ENCODE results near the gene CDHR3.
"Not testable (repeated sequence)": the region's sequence is repeated elsewhere in the genome, so short reads cannot be mapped to it uniquely, and the experiment has no call there.

The CDHR3 gene

DNA sequence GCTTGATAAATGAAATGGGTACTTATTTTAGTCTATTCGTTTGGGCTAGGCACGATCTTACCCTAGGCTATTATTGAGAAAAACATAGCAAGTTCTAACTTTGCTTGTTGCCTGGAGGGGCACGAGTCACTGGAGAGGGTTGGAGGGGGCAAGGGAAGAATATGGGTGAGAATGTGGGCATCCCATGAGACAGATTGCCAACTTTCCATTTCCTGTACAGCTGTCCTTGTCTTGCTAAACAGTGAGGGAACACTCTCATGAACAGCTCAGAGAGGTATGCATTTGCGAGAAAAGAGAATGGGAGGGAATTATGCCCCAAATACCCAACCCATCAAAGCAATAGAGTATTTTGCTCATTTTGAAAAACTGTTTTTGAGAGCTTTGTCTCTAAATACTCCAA, 9.2 kb downstream of the CDHR3 start:
- no peak for DNase-seq

- no peak for DNase-seq
Measured at GRCh38 chr7:105974471-105974870, 11.4 kb downstream of the CDHR3 start.

DNA sequence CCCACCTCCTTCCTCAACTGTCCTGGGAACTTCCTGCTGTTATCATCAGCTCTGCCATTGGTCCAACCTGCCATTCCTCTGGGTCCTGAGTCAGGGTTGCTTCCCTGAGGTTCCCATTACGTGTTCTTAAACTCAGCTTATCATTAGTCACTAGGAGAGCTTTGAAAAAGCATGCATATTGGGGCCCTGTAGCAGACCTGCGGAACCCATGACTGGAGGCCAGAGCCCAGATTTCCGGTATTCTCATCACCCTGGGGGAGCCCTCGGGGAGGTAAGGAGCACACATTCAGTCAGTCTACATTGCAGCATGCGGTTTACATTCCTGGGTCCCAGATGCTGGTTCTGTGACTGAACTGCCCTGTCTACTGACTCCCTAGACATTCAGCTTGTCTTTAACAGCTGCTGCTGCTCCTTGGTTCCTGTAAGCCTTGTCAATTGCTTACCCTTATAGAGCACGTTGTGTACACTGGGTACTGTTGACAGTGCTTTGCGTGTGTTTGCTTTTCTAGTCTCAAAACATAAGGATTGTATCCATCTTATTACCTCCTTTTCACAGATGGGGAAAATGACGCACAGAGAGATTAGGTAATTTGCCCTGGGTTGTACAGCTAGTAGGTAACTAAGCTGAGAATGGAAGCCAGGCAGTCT, 12.8 kb downstream of the CDHR3 start:
- no peak for DNase-seq

- no peak for DNase-seq
Measured at GRCh38 chr7:105976868-105977267, 13.8 kb downstream of the CDHR3 start.

DNA sequence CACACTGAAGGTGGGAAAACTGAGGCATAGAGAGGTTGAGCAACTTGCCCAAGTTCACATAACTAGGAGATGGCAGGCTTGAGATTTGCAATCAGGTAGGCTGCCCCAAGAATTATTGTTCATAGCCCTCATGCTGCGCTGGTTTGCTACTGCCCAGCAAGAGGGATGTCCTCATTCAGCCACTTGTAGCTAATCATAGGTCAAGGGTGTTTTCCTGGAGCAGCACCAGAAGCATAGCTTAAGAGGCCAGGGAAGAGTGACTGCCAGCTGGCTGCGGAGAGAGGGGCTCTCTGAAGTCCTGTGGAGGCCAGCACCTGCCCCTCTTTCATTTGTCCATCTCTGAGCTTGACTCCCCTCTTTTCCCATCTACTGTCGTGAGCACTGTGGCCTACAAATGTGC, 15.0 kb downstream of the CDHR3 start:
- no peak for DNase-seq

- no peak for DNase-seq
Measured at GRCh38 chr7:105978974-105979373, 15.9 kb downstream of the CDHR3 start.

- no peak for DNase-seq
Measured at GRCh38 chr7:105979405-105979804, 16.3 kb downstream of the CDHR3 start.

DNA sequence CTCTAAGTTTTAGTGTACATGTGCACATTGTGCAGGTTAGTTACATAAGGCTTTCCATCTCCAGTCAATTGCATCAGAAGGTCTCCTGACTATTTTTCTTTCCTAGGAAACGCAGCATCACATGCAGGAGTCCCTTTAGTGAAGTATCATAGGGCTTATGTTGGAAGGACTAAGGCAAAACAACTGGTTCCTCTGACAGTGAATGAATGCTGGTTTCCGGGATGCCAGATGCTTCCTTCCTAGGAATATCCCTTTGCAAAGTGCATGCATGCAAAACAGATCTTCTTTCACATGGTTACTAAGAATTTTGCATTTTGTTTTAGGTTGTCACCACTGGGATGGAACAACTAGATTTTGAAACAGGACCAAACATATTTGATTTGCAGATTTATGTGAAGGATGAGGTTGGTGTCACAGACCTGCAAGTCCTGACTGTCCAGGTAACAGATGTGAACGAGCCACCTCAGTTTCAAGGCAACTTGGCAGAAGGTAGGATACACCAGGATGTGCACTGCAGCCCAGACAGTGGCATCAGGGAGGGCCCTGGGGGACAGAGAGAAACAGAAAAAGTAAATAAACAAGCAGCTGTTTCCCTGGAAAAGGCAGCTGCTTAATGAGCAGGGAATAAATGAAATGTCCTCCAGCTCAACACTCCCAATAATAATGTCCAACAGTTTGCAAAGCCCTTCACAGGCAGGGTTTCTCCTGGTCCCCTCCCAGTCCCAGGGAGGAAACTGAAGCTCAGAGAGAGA, 17.8 kb downstream of the CDHR3 start:
- no peak for DNase-seq

DNA sequence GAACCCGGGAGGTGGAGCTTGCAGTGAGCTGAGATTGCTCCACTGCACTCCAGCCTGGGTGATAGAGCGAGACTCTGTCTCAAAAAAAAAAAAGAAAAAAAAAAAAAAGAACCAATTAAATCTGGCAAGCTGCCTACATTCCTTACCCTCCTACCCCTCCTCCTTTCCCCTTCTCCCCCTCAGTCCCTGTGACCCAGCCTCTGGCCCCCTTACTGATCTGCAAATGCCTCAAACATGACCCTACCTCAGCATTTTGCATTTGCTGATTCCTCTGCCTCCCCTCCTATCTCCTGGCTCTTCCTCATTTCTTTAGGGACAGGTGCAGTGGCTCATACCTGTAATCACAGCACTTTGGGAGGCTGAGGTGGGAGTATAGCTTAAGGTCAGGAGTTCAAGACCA, 19.3 kb downstream of the CDHR3 start:
- no peak for DNase-seq

- DNase-seq = not testable (repeated sequence)
Measured at GRCh38 chr7:105984808-105985207, 21.7 kb downstream of the CDHR3 start.

GRCh38 chr7:105985229-105985628, 22.2 kb downstream of the CDHR3 start:
- DNase-seq = no peak

GRCh38 chr7:105985672-105986215, 22.7 kb downstream of the CDHR3 start:
- DNase-seq = no peak

DNA sequence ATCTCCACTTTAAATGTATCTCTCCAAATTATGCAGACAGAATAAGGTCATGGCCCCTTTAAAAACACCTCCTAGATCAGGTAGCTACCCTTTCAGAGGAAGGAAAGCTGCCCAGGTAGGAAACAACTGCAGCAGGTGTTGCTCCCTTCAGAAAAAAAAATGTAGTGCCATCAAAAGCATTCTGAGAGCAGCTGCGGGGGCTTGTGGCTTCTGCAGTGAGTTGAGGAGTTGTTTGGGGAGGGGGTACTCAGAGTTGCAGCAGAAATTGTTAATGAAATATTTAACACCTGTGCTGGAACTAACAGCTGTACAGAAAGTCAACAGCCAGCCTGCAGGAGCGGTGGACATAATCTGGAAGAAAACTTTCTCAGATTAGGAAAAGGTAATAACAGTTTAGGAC, 24.0 kb downstream of the CDHR3 start:
- no peak for DNase-seq

GRCh38 chr7:105988276-105988675, 25.2 kb downstream of the CDHR3 start:
- DNase-seq = no peak

DNA sequence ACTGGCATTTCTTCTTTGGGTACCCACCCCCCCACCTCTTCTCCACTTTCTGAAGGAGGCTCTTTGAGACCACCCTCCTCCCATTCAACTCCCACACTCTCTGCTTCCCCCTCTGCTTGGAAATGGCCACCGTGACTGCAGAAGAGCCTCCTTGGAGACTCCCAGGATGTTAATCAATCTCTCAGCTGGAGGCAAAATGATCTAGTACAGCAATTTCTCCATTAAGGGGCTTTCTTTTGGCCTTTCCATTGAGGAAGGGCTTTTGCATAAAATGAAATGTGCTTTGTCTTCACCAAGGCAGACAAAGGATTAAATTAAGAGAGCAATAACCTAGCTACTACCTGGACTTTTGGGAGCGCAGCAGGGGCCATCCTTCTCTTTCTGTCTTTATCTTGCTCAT, 26.1 kb downstream of the CDHR3 start:
- no peak for DNase-seq

DNA sequence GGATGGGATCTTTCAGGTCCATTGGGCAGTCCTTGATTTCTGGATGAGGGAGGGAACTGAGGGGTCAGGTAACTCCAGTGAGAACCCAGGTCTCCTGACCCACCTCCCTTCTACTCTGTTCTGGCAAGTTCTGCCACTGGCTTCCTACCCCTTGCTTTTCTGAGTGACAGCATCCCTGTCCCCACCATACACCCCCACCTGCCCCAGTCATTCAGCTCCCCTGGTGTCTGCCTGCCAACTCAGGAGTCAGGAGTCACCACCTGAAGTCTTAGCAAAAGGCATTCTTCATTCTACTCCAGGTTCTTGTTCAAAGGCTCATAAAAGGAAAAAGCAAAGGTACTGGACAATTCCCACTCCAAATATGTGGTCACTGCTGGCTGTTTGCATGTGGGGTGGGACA, 26.6 kb downstream of the CDHR3 start:
- no peak for DNase-seq

DNA sequence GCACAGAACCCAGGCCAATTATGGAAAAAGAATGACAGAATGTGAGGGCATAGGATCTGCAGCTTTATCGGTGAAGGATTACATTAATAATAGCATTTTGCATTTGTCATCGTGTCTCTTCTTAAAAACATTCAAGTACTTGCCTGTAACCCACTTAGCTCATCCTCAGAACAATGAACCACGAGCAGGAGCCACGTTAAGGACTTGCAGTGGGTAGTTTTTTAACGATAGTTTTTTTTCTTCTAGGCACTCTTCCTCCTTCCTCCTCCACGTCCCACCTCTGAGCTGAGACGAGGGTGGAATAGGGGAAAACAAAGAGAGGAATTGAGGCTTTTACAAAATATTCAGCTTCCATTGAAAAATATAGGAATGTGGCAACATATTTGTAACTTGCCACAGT, 27.1 kb downstream of the CDHR3 start:
- DNase-seq = no peak

- no peak for DNase-seq
Measured at GRCh38 chr7:105990727-105991453, 27.8 kb downstream of the CDHR3 start.

DNA sequence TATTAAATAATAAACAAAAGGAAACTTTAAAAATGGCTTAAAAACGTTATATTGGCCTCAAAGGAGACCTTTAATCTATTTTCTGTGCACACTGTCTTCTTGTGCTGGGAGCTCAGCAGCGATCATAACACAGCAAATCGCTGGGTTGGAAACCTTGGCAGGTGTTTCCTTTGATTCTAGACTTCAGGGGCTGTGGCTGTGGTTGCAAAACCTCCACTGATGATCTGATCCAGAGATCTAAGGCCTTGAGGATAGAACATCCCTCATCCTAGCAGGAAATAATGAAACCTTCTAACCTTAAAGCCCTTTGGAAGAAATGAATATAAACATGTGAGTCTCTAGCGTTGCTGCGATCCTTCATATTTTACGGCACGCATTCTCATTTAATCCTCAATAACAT, 29.8 kb downstream of the CDHR3 start:
- no peak for DNase-seq

DNA sequence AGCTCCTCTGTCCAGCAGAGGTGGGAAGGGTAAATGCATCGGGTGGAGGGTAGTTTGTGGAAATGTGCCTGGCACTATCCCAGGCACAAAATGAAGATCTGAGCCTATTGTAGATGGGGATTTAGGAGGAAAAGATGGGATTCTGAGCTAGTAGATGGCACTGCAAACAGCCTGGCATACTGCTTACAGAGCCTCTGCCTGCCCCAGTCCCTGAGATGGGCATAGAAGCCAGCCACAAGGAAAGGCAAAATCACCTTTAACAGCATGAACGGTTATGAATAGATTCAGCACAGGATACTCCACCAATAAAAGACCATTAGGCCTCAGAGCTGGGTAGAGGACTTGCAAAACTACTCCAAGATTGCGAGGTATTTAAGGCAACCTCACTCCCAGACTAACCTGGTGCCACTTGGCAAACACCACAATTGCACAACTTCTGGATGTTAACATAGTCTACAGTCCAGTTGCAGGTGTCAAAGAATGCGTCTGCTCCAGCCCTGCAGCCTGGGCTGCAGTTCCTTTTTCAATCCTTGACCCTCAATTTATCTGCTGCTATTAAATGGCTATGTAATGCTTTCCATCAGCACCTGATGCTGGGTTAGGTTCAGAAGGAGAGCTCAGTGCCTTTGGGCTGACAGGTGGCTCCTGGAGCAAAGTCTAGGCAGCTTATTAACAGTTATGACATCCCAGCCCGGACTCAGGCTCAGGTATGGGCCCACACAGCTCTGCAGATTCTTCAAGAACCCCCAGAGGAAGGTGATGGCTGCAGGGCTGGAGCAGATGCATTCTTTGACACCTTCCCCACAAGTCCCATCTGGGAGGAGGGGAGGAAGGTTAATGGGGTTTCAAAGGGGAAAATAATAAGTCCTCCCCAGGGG, 34.0 kb downstream of the CDHR3 start:
- DNase-seq = no peak

DNA sequence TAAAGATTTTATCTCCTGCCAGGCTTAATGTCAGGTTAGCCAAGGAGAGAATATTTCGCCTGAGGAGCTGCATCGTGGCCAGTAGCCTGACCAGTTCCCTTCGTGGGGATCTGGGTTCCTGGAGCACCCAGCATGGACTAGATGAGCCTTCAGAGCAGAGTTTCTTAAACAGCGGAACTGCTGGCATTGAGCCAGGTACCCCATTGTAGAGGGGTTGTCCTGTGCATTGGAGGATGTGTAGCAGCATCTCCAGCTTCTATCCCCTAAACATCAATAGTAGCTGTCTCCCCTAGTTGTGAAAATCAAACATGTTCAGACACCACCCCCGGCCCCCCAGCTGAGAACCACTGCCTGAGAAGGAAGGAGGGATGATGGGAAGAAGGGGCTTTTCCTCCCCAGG, 36.2 kb downstream of the CDHR3 start:
- no peak for DNase-seq

- no peak for DNase-seq
Measured at GRCh38 chr7:106001196-106001595, 38.1 kb downstream of the CDHR3 start.

DNA sequence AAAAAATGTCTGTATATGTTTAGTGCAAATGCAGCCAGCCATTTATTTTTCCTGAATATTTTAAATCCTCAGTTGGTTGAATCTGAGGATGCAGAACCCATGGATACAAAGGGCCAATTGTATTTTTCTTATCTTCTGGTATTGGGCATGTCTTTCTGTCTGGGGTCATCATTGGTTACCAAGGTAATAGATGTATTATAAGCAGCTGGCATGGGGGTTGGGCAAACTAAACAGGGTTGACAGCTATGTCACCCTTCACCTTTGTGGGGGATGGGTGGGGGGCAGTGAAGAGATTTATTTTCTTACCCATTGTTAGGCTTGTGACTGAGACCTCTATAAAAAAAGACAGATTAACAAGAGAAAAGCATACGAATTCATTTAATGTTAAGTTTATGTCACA, 38.8 kb downstream of the CDHR3 start:
- no peak for DNase-seq

Data from CD4-positive, alpha-beta T cell treated with Interleukin-17A for 1 hour (primary cell).